ENCODE measurements around the gene CRK. TPM values are rescaled to one million over a fixed set of nuclear protein-coding genes. Genes with fewer than 3 reads are reported as not detected.

Gene CRK
- total and polyA plus RNA-seq, 2 of the 4 experiments (the other 2 are of a cell fraction): 57.6 to 100 TPM

- no peak overlapping the region for H3K4me2 ChIP-seq (ENCODE audit: low read depth, low read length)
- TF ChIP-seq ELK1 (IDR thresholded peaks at IDR 0.05; ENCODE audit: borderline replicate concordance, low read depth, low read length) (no peak), POLR2A (IDR thresholded peaks at IDR 0.05; ENCODE audit: low read depth, low read length) (no peak), NFE2L2 (IDR thresholded peaks at IDR 0.05; ENCODE audit: low read depth, low read length) (no peak), RFX5 (IDR thresholded peaks at IDR 0.05; ENCODE audit: low read depth, low read length) (no peak), CHD1 (IDR thresholded peaks at IDR 0.05; ENCODE audit: low read depth, low read length) (no peak), USF2 (IDR thresholded peaks at IDR 0.05; ENCODE audit: low read depth, low read length) (no peak), MAFK (IDR thresholded peaks at IDR 0.05; ENCODE audit: low read depth, low read length) (no peak), RCOR1 (IDR thresholded peaks at IDR 0.05; ENCODE audit: insufficient replicate concordance, low read length) (no peak), FOS (IDR thresholded peaks at IDR 0.05; ENCODE audit: low read depth, low read length) (no peak), CEBPB (IDR thresholded peaks at IDR 0.05; ENCODE audit: low read depth, low read length) (no peak), BHLHE40 (IDR thresholded peaks at IDR 0.05; ENCODE audit: low read depth, low read length) (no peak), MXI1 (IDR thresholded peaks at IDR 0.05; ENCODE audit: borderline replicate concordance, low read depth, low read length) (no peak)
- no peak overlapping the region for H2AK9ac ChIP-seq (replicated peaks; ENCODE audit: low read depth, low read length, poor library complexity)
- 0 out of 2 replicates have a peak overlapping the region, but pooled peaks have one; percentile 38 for H3K23ac ChIP-seq (ENCODE audit: low read depth, low read length)
- H3K27ac ChIP-seq (ENCODE audit: insufficient read depth, low read length): no peak overlapping the region
- peaks cover 8% of the 10 kb centered on the region for H3K4me1 ChIP-seq (ENCODE audit: control insufficient read depth, insufficient read depth, low read length)
- no peaks in the 10 kb centered on the region for H3K9me3 ChIP-seq (ENCODE audit: control insufficient read depth, insufficient read depth, low read length)
- H2BK15ac ChIP-seq (ENCODE audit: low read depth, low read length): no peak overlapping the region
- H2AFZ ChIP-seq (replicated peaks; ENCODE audit: low read length, poor library complexity): no peak overlapping the region
- H4K8ac ChIP-seq (ENCODE audit: low read depth in 2 of 2, low read length in 2 of 2): no peak overlapping the region
- no peak overlapping the region for H3K9ac ChIP-seq (ENCODE audit: low read depth, low read length)
- ATAC-seq (ENCODE audit: low read depth) (no peak), DNase-seq (no peak)
- intact Hi-C loops (cut with micrococcal nuclease) (no loop called here), in situ Hi-C loops (cut with MboI; ENCODE audit: low sequenced_read_pairs) (no loop called here), dilution Hi-C loops (cut with HindIII; ENCODE audit: low sequenced_read_pairs, unreplicated experiment) (no loop called here)
- H2AK5ac ChIP-seq (ENCODE audit: low read depth, low read length): no peak overlapping the region
- H3K18ac ChIP-seq (ENCODE audit: low read depth, low read length): no peak overlapping the region
- peaks cover 100% of the 10 kb centered on the region for H4K20me1 ChIP-seq (ENCODE audit: insufficient read depth, low read length)
- H3K56ac ChIP-seq (ENCODE audit: extremely low read depth, insufficient read depth, low read length): no peak overlapping the region
- no peak overlapping the region for H2BK20ac ChIP-seq (ENCODE audit: low read depth, low read length)
- H2BK5ac ChIP-seq (ENCODE audit: low read depth, low read length, poor library complexity, severe bottlenecking): no peak overlapping the region
- peaks cover 0 to 40% of the 10 kb centered on the region in 2 experiments; a peak in 2 of 4 replicates for H3K79me1 ChIP-seq (ENCODE audit: low read depth in 1 of 2, low read length in 2 of 2)
- no peaks in the 10 kb centered on the region for H3K27me3 ChIP-seq (ENCODE audit: control insufficient read depth, insufficient read depth, low read length)
- no peak overlapping the region for H2BK120ac ChIP-seq (ENCODE audit: low read depth, low read length)
- POLR2A ChIA-PET (ENCODE audit: unreplicated experiment): no interaction called here
- TSS peak; percentile 6 for BruUV-seq (replicated peaks)
- H4K5ac ChIP-seq (ENCODE audit: low read depth, low read length): no peak overlapping the region
- H3K4ac ChIP-seq (ENCODE audit: low read depth, low read length): no peak overlapping the region
- no peak overlapping the region for H3K14ac ChIP-seq (replicated peaks; ENCODE audit: low read depth, low read length)
- H3K9me1 ChIP-seq (ENCODE audit: insufficient read depth, low read length): peaks cover 23% of the 10 kb centered on the region
- no peak overlapping the region for H3K4me3 ChIP-seq (ENCODE audit: insufficient read depth, low read depth, low read length)
- no CpG with 5 or more reads among the region's 2 CpGs for WGBS, 2 experiments (ENCODE audit: extremely low coverage in 2 of 2, insufficient read length in 1 of 2)
- CTCF ChIA-PET: interaction anchor here (1.5 kb wide), 1 partner anchor 21 kb away, joined by 4 read pairs; no protein-coding TSS in a partner anchor
- peaks cover 5% of the 10 kb centered on the region for H3K36me3 ChIP-seq (ENCODE audit: control insufficient read depth, insufficient read depth, low read length)
- no peak overlapping the region for H4K91ac ChIP-seq (ENCODE audit: insufficient read depth, low read depth, low read length)
Measured at GRCh38 chr17:1386265-1386664, 69.8 kb downstream of the CRK start.
